ENCODE data around the gene CLDN4. TPM values are rescaled to one million over a fixed set of nuclear protein-coding genes. Genes with fewer than 3 reads are reported as not detected.

CLDN4 gene
- total and polyA plus RNA-seq, 9 of the 15 experiments (the other 6 are each of a cell fraction or from before 2014, with no cell fraction given), result 0.05 to 0.60 (median 0.06) TPM; not detected in 3

DNA sequence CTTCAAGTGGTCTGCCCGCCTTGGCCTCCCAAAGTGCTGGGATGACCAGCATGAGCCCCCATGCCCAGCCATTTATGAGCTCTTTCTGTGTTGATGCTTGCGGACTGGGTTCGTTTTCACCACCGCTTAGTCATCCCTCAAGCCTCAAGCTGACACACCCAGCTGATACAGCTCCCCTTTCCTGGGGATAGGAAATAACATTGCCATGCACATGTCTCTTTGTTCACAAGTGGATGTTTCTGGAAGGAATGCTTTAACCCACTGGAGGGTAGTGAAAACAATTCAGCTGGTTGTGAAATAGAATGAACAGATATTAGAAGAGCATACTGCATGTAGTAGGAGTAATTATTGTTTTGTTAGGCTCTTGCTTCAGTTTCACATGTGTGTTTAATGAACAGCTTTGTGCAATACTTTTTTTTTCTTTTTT lies 20.0 kb downstream of the CLDN4 start (continued):
- TF ChIP-seq, protein P1, sequence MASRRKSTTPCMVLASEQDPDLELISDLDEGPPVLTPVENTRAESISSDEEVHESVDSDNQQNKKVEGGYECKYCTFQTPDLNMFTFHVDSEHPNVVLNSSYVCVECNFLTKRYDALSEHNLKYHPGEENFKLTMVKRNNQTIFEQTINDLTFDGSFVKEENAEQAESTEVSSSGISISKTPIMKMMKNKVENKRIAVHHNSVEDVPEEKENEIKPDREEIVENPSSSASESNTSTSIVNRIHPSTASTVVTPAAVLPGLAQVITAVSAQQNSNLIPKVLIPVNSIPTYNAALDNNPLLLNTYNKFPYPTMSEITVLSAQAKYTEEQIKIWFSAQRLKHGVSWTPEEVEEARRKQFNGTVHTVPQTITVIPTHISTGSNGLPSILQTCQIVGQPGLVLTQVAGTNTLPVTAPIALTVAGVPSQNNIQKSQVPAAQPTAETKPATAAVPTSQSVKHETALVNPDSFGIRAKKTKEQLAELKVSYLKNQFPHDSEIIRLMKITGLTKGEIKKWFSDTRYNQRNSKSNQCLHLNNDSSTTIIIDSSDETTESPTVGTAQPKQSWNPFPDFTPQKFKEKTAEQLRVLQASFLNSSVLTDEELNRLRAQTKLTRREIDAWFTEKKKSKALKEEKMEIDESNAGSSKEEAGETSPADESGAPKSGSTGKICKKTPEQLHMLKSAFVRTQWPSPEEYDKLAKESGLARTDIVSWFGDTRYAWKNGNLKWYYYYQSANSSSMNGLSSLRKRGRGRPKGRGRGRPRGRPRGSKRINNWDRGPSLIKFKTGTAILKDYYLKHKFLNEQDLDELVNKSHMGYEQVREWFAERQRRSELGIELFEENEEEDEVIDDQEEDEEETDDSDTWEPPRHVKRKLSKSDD (conservative IDR thresholded peaks at IDR 0.05; ENCODE audit: low read length), result no peak
- TF ChIP-seq MXI1 (IDR thresholded peaks at IDR 0.05; ENCODE audit: low read depth, low read length) (0 out of 2 replicates have a peak, but pooled peaks have one; percentile 54), CEBPG (CRISPR knock-in tag; IDR thresholded peaks at IDR 0.05) (no peak), CEBPG (tag; conservative IDR thresholded peaks at IDR 0.05 in 1 of 2, IDR thresholded peaks at IDR 0.05 in 1 of 2) (peak in 1 of 2 experiments; percentile 55; a peak in 2 of 4 replicates), PHB2 (IDR thresholded peaks at IDR 0.05; ENCODE audit: low read depth) (0 out of 2 replicates have a peak, but pooled peaks have one; percentile 3), ASH1L (IDR thresholded peaks at IDR 0.05; ENCODE audit: borderline replicate concordance, low read depth, partially characterized antibody) (no peak), MYNN (IDR thresholded peaks at IDR 0.05) (0 out of 2 replicates have a peak, but pooled peaks have one; percentile 57), MYNN (CRISPR knock-in tag; IDR thresholded peaks at IDR 0.05) (no peak), XRCC3 (IDR thresholded peaks at IDR 0.05) (no peak), NRF1 (conservative IDR thresholded peaks at IDR 0.05 in 1 of 2, IDR thresholded peaks at IDR 0.05 in 1 of 2) (peak; percentile 39 to 52; a peak in 2 of 4 replicates), NEUROD1 (IDR thresholded peaks at IDR 0.05; ENCODE audit: borderline replicate concordance, low read depth, low read length, partially characterized antibody) (peak; percentile 37), MYC (IDR thresholded peaks at IDR 0.05; ENCODE audit: low read depth, low read length) (peak; percentile 41; the same call in 1 of the 2 replicates), MYC (CRISPR knock-in tag; IDR thresholded peaks at IDR 0.05; ENCODE audit: borderline replicate concordance, low read depth) (no peak), GATAD2A (IDR thresholded peaks at IDR 0.05) (no peak), C11orf30 (IDR thresholded peaks at IDR 0.05; ENCODE audit: low read depth) (peak; percentile 84), BHLHE40 (IDR thresholded peaks at IDR 0.05; ENCODE audit: low read length) (peak; percentile 68), SRSF1 (IDR thresholded peaks at IDR 0.05; ENCODE audit: low read depth, low read length) (no peak)
- TF ChIP-seq, protein P2, sequence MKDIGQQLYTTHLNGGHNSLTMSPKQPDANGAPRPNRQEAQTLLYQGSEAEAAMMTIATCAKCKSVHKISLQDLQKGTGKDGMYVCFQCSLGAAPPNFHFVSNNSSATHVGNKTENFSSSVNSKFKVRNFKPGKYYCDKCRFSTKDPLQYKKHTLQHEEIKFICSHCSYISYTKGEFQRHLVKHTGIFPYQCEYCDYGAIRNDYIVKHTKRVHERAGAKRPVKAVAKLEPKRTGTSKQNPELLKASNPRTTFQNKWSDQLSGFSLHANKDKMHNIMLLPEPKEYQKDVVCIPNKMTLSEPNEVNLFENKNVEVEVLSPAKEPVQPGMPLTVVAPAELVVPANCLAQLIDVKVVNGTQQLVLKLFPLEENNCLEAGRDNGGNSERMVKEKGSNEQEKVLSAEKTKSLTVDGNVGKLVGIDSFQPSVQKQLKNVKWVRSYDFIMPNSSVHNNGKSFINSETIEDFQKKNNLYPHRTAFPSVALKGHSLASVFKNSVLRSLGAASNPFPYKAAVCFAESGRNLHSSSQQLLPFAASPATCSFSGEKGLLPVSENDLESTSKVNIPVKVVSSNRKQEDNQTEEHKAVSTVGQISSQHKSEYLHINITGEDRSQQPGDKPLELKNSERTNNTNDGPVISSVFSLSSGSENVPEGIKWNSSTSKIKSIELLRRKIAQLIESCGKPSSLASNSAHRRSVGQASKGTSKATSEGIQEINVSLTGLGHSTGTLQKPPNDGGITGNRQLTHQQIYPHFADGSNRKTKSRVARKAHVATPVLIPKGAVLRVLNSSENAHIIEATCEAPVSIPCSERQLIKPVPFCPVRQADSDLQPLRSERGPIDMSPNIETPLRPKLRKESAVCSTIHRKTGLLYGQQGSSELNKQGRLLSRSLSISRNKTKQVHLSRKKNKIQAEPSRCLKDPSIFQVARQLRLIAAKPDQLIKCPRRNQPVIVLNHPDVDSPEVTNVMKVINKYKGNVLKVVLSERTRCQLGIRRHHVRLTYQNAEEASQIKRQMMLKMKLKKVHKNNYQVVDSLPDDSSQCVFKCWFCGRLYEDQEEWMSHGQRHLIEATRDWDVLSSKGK (CRISPR knock-in tag; IDR thresholded peaks at IDR 0.05), result no peak
- TF ChIP-seq, protein P3, sequence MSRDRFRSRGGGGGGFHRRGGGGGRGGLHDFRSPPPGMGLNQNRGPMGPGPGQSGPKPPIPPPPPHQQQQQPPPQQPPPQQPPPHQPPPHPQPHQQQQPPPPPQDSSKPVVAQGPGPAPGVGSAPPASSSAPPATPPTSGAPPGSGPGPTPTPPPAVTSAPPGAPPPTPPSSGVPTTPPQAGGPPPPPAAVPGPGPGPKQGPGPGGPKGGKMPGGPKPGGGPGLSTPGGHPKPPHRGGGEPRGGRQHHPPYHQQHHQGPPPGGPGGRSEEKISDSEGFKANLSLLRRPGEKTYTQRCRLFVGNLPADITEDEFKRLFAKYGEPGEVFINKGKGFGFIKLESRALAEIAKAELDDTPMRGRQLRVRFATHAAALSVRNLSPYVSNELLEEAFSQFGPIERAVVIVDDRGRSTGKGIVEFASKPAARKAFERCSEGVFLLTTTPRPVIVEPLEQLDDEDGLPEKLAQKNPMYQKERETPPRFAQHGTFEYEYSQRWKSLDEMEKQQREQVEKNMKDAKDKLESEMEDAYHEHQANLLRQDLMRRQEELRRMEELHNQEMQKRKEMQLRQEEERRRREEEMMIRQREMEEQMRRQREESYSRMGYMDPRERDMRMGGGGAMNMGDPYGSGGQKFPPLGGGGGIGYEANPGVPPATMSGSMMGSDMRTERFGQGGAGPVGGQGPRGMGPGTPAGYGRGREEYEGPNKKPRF (IDR thresholded peaks at IDR 0.05; ENCODE audit: low read depth, low read length), result no peak
- TF ChIP-seq, protein P4, sequence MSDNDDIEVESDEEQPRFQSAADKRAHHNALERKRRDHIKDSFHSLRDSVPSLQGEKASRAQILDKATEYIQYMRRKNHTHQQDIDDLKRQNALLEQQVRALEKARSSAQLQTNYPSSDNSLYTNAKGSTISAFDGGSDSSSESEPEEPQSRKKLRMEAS (CRISPR knock-in tag; IDR thresholded peaks at IDR 0.05), result peak; percentile 34; the same call in 1 of the 2 replicates

Measured in K562 (cell line).